Liver (tissue), 3 donors: ENCODE results near the gene WDR81.

Experiments used
- HNF4G ChIP-seq: IDR thresholded peaks from 2 replicates; pipeline ENCODE4 v1.6.1; 2016; ENCODE audit warnings: antibody characterized with exemption
- JUND ChIP-seq, 2 donors: IDR thresholded peaks; 2 replicates each; pipeline ENCODE4 v1.6.1; 2016; ENCODE audit warnings: antibody characterized with exemption in 2 of 2
- MAX ChIP-seq: IDR thresholded peaks from 2 replicates; pipeline ENCODE4 v1.6.1; 2016; ENCODE audit warnings: antibody characterized with exemption
- RAD21 ChIP-seq, 2 donors: IDR thresholded peaks; 2 replicates each; pipeline ENCODE4 v1.6.1; 2016; ENCODE audit warnings: antibody characterized with exemption in 2 of 2, mild to moderate bottlenecking in 2 of 2
- REST ChIP-seq: IDR thresholded peaks from 2 replicates; pipeline ENCODE4 v1.6.1; 2016; ENCODE audit warnings: antibody characterized with exemption, mild to moderate bottlenecking
- RXRA ChIP-seq, 2 donors: IDR thresholded peaks; 2 replicates each; pipeline ENCODE4 v1.6.1; 2017 to 2018; ENCODE audit warnings: antibody characterized with exemption in 2 of 2, mild to moderate bottlenecking in 1 of 2
- YY1 ChIP-seq: IDR thresholded peaks from 2 replicates; pipeline ENCODE4 v1.6.1; 2016; ENCODE audit warnings: antibody characterized with exemption, mild to moderate bottlenecking
- ZBTB33 ChIP-seq: IDR thresholded peaks from 2 replicates; pipeline ENCODE4 v1.6.1; 2016; ENCODE audit warnings: antibody characterized with exemption
- TF ChIP-seq, protein P1 (sequence below): fragments of 150-350 bp; IDR thresholded peaks from 2 replicates; pipeline ENCODE4 v1.5.1; 2017; ENCODE audit warnings: improper control_type of control experiment, low read depth, low read length; ENCODE audit not compliant: missing input control
- donor health status: healthy.
- donor health status: healthy.

- TF ChIP-seq RXRA (IDR thresholded peaks at IDR 0.05) (no peak), RAD21 (IDR thresholded peaks at IDR 0.05) (no peak), HNF4G (no peak), REST (no peak), YY1 (no peak), MAX (no peak), ZBTB33 (no peak), JUND (IDR thresholded peaks at IDR 0.05) (no peak)
- TF ChIP-seq, protein P1, sequence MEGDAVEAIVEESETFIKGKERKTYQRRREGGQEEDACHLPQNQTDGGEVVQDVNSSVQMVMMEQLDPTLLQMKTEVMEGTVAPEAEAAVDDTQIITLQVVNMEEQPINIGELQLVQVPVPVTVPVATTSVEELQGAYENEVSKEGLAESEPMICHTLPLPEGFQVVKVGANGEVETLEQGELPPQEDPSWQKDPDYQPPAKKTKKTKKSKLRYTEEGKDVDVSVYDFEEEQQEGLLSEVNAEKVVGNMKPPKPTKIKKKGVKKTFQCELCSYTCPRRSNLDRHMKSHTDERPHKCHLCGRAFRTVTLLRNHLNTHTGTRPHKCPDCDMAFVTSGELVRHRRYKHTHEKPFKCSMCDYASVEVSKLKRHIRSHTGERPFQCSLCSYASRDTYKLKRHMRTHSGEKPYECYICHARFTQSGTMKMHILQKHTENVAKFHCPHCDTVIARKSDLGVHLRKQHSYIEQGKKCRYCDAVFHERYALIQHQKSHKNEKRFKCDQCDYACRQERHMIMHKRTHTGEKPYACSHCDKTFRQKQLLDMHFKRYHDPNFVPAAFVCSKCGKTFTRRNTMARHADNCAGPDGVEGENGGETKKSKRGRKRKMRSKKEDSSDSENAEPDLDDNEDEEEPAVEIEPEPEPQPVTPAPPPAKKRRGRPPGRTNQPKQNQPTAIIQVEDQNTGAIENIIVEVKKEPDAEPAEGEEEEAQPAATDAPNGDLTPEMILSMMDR, result no peak
These were observed 62.2 kb downstream of the WDR81 start for GRCh38 chr17:1786708-1787107.
